Lower leg skin (tissue), 3 donors: ENCODE data around the gene ESF1.

Experiments
- CTCF ChIP-seq, 3 donors: fragments of 450-650 bp; IDR thresholded peaks; one replicate each; pipeline ENCODE4 v1.5.1; 2016; ENCODE audit warnings: antibody characterized with exemption in 3 of 3, mild to moderate bottlenecking in 3 of 3, moderate library complexity in 2 of 3
- POLR2A ChIP-seq, 2 donors: fragments of 450-650 bp; IDR thresholded peaks; one replicate each; pipeline ENCODE4 v1.6.1; 2016 to 2017; ENCODE audit warnings: antibody characterized with exemption in 2 of 2, mild to moderate bottlenecking in 1 of 2, moderate library complexity in 1 of 2

- TF ChIP-seq CTCF (IDR thresholded peaks at IDR 0.05) (no peak), POLR2A (IDR thresholded peaks at IDR 0.05) (no peak)
These were observed 84.0 kb downstream of the ESF1 start for GRCh38 chr20:13700761-13701160.
